ENCODE results near the gene RBP7.
"Not testable (repeated sequence)": the region's sequence is repeated elsewhere in the genome, so short reads cannot be mapped to it uniquely, and the experiment has no call there.

The RBP7 gene

GRCh38 chr1:9996624-9997582, at the start of gene RBP7:
Gene RBP7, plus strand, starts transcription at chr1:9997228. Its CDS starts 31 bp downstream, at chr1:9997259.
- no peak for DNase-seq

GRCh38 chr1:9957726-9958125, 39.3 kb upstream of the RBP7 start:
- DNase-seq = no peak

- DNase-seq = no peak
These were observed 37.0 kb upstream of the RBP7 start for GRCh38 chr1:9960011-9960410.

GRCh38 chr1:9960706-9961562, 36.1 kb upstream of the RBP7 start:
- no peak for DNase-seq

- no peak for DNase-seq
These were observed 12.8 kb upstream of the RBP7 start for GRCh38 chr1:9984253-9984652.

GRCh38 chr1:9985001-9985400, 12.0 kb upstream of the RBP7 start:
- DNase-seq = no peak

- DNase-seq = no peak
These were observed 7.3 kb upstream of the RBP7 start for GRCh38 chr1:9989773-9990172.

- DNase-seq = no peak
These were observed 6.1 kb upstream of the RBP7 start for GRCh38 chr1:9990944-9991343.

GRCh38 chr1:9992910-9993309, 4.1 kb upstream of the RBP7 start:
- DNase-seq = no peak

- DNase-seq = no peak
These were observed 3.4 kb upstream of the RBP7 start for GRCh38 chr1:9993561-9994075.

GRCh38 chr1:10001016-10001665, 4.1 kb downstream of the RBP7 start:
- no peak for DNase-seq

- not testable (repeated sequence) for DNase-seq
These were observed 8.2 kb downstream of the RBP7 start for GRCh38 chr1:10005248-10005647.

GRCh38 chr1:10007169-10007568, 10.1 kb downstream of the RBP7 start:
- no peak for DNase-seq

- no peak for DNase-seq
These were observed 17.0 kb downstream of the RBP7 start for GRCh38 chr1:10014016-10014415.

GRCh38 chr1:10019561-10019960, 22.5 kb downstream of the RBP7 start:
- DNase-seq = no peak

- DNase-seq = no peak
These were observed 23.1 kb downstream of the RBP7 start for GRCh38 chr1:10020086-10020485.

GRCh38 chr1:10020678-10021077, 23.6 kb downstream of the RBP7 start:
- not testable (repeated sequence) for DNase-seq

- DNase-seq = not testable (repeated sequence)
These were observed 25.0 kb downstream of the RBP7 start for GRCh38 chr1:10021992-10022391.

- DNase-seq = no peak
These were observed 25.6 kb downstream of the RBP7 start for GRCh38 chr1:10022656-10023055.

GRCh38 chr1:10025354-10025753, 28.3 kb downstream of the RBP7 start:
- no peak for DNase-seq

GRCh38 chr1:10027027-10027426, 30.0 kb downstream of the RBP7 start:
- no peak for DNase-seq

GRCh38 chr1:10028956-10029500, 32.0 kb downstream of the RBP7 start:
- DNase-seq = not testable (repeated sequence)

GRCh38 chr1:10031461-10031860, 34.4 kb downstream of the RBP7 start:
- DNase-seq = no peak

All from stimulated activated CD4-positive, alpha-beta T cell treated with anti-CD3 and anti-CD28 coated beads, Interleukin-2, amount 100 ng/mL, for 48 hours (primary cell).